ENCODE results near the gene SNX6.

- no peak for TF ChIP-seq CTCF (conservative IDR thresholded peaks at IDR 0.05; ENCODE audit: low read depth, low read length)
- TF ChIP-seq EZH2phosphoT487 (IDR thresholded peaks at IDR 0.05; ENCODE audit: borderline replicate concordance, low read length) = no peak
- TF ChIP-seq EZH2 (IDR thresholded peaks at IDR 0.05; ENCODE audit: low read length, unreplicated experiment) = no peak
These were observed 46.4 kb downstream of the SNX6 start for GRCh38 chr14:34583525-34583924.
